Naive thymus-derived CD4-positive, alpha-beta T cell (primary cell): ENCODE measurements around the gene DYSF. TPM values are rescaled to one million over a fixed set of nuclear protein-coding genes. Genes with fewer than 3 reads are reported as not detected.
A peak's percentile ranks its signal among the peaks of the same experiment; 100 is the strongest.

Source experiments
- ATAC-seq: fragments of 150-1000 bp; cut with Tn5 transposase; 2 replicates; pipeline ENCODE4 v1.10.0; 2021; ENCODE audit warnings: mild to moderate bottlenecking, moderate library complexity
- CTCF ChIA-PET: fragments of 350-600 bp; sonication (Branson Sonifier 250); formaldehyde crosslinking; loops from one replicate; lab custom pipeline; 2021; ENCODE audit warnings: antibody characterized with exemption; lab: Charles Lee
- POLR2A ChIA-PET: fragments of 350-600 bp; sonication (Branson Sonifier 250); formaldehyde crosslinking; loops from one replicate; lab custom pipeline; 2021; ENCODE audit warnings: antibody characterized with exemption, inconsistent platforms; lab: Charles Lee
- DNase-seq, 9 donors: peaks; one replicate each; pipeline versions ENCODE4 v3.0.0 to v3.0.0-alpha.2; 2020 to 2022; ENCODE audit warnings: mixed read lengths in 1 of 9
- H3K27ac ChIP-seq: one replicate; pipeline ENCODE4 v1.7.0; 2013; ENCODE audit warnings: mild to moderate bottlenecking, low read depth, low read length, moderate library complexity
- H3K27me3 ChIP-seq, 2 donors: one replicate each; pipeline ENCODE4 v1.7.0; 2013; ENCODE audit warnings: low read length in 2 of 2, mild to moderate bottlenecking in 2 of 2, moderate library complexity in 2 of 2; ENCODE audit not compliant: control insufficient read depth in 2 of 2, insufficient read depth in 2 of 2
- H3K36me3 ChIP-seq, 3 experiments: 1 replicate in 2 of 3; 2 replicates in 1 of 3; pipeline ENCODE4 v1.7.0; 2013; ENCODE audit warnings: low read length in 3 of 3, mild to moderate bottlenecking in 3 of 3, moderate library complexity in 1 of 3; ENCODE audit not compliant: insufficient read depth in 3 of 3, control insufficient read depth in 2 of 3
- H3K4me1 ChIP-seq, 2 donors: one replicate each; pipeline ENCODE4 v1.7.0; 2013; ENCODE audit warnings: low read length in 2 of 2, mild to moderate bottlenecking in 2 of 2, moderate library complexity in 1 of 2; ENCODE audit not compliant: control insufficient read depth in 2 of 2, insufficient read depth in 2 of 2
- H3K4me3 ChIP-seq: 2 replicates; pipeline ENCODE4 v1.7.0; 2013; ENCODE audit warnings: mild to moderate bottlenecking, low read length
- H3K9me3 ChIP-seq, 3 experiments: 1 replicate in 2 of 3; 2 replicates in 1 of 3; pipeline ENCODE4 v1.7.0; 2013; ENCODE audit warnings: low read length in 3 of 3; ENCODE audit not compliant: control insufficient read depth in 2 of 3
- H3K27ac Mint-ChIP-seq, 9 donors: one replicate each; pipeline ENCODE4 v1.8.0; 2020 to 2022; ENCODE audit warnings: mixed read lengths in 9 of 9, mild to moderate bottlenecking in 8 of 9, moderate library complexity in 5 of 9, inconsistent platforms in 2 of 9
- H3K27me3 Mint-ChIP-seq, 5 donors: one replicate each; pipeline ENCODE4 v1.8.0; 2021 to 2022; ENCODE audit warnings: mixed read lengths in 5 of 5, mild to moderate bottlenecking in 1 of 5
- H3K36me3 Mint-ChIP-seq, 5 donors: one replicate each; pipeline ENCODE4 v1.8.0; 2020 to 2022; ENCODE audit warnings: mixed read lengths in 5 of 5, mild to moderate bottlenecking in 3 of 5, inconsistent platforms in 1 of 5
- H3K4me1 Mint-ChIP-seq, 7 donors: one replicate each; pipeline ENCODE4 v1.8.0; 2020 to 2022; ENCODE audit warnings: mixed read lengths in 7 of 7, mild to moderate bottlenecking in 3 of 7, inconsistent platforms in 1 of 7
- H3K4me3 Mint-ChIP-seq, 10 donors: one replicate each; pipeline ENCODE4 v1.8.0; 2020 to 2022; ENCODE audit warnings: mild to moderate bottlenecking in 10 of 10, mixed read lengths in 10 of 10, moderate library complexity in 6 of 10, inconsistent platforms in 2 of 10
- H3K9me3 Mint-ChIP-seq, 11 donors: one replicate each; pipeline ENCODE4 v1.8.0; 2020 to 2022; ENCODE audit warnings: mixed read lengths in 11 of 11, mild to moderate bottlenecking in 4 of 11, inconsistent platforms in 1 of 11, moderate library complexity in 1 of 11
- intact Hi-C, 2 donors: fragments of 100-400 bp; cut with micrococcal nuclease; formaldehyde crosslinking; loops; one replicate each; pipeline ENCODE4 v1.15.1; 2023
- polyA plus RNA-seq, 2 donors: library from polyadenylated mRNA; unstranded; fragments of 300-500 nt; fragmentation: Illumina TruSeq; gene quantifications; one replicate each; pipeline ENCODE4 v1.2.3, GENCODE V29; 2021
- total RNA-seq, 6 experiments: library from RNA in 5 of 6; stranded (reverse) in 5 of 6; gene quantifications; 1 replicate in 5 of 6; 2 replicates in 1 of 6; pipeline ENCODE4 v1.2.3 and lab custom pipeline; 2021 to 2026

The DYSF gene
- total and polyA plus RNA-seq, 7 experiments from 2014 or later: 0.14 to 28.2 (median 0.32) TPM; not detected in 2

- no peaks in the 10 kb centered on the region for H3K27me3 ChIP-seq
- Mint-ChIP-seq H3K36me3 (no peaks in the 10 kb centered on the region), H3K4me3 (no peak overlapping the region), H3K9me3 (peaks cover 0 to 5% (median 0%) of the 10 kb centered on the region in 11 donors), H3K4me1 (no peaks in the 10 kb centered on the region), H3K27ac (no peak overlapping the region), H3K27me3 (no peaks in the 10 kb centered on the region)
- no peak for DNase-seq
- no peak for ATAC-seq
- no peak overlapping the region for H3K4me3 ChIP-seq
- H3K27ac ChIP-seq: no peak overlapping the region
- ChIA-PET CTCF (interaction anchor here (10.5 kb wide), 1 partner anchor 205 kb away, joined by 144 read pairs; no protein-coding TSS in a partner anchor), POLR2A (no interaction called here)
- no peaks in the 10 kb centered on the region for H3K4me1 ChIP-seq
- intact Hi-C loops: no loop called here
- H3K36me3 ChIP-seq: no peaks in the 10 kb centered on the region
- H3K9me3 ChIP-seq: no peaks in the 10 kb centered on the region
Observed at GRCh38 chr2:71504611-71505010, 51.2 kb downstream of the DYSF start.

- no peak for ATAC-seq
- Histone ChIP-seq H3K27ac (no peak overlapping the region), H3K4me1 (no peaks in the 10 kb centered on the region), H3K36me3 (no peaks in the 10 kb centered on the region), H3K27me3 (no peaks in the 10 kb centered on the region), H3K4me3 (no peak overlapping the region), H3K9me3 (no peaks in the 10 kb centered on the region)
- Mint-ChIP-seq H3K9me3 (peaks cover 0 to 5% (median 0%) of the 10 kb centered on the region in 11 donors), H3K27ac (no peak overlapping the region), H3K36me3 (no peaks in the 10 kb centered on the region), H3K4me1 (peaks cover 0 to 3% (median 0%) of the 10 kb centered on the region in 7 donors), H3K27me3 (peaks cover 0 to 3% (median 0%) of the 10 kb centered on the region in 5 donors), H3K4me3 (no peak overlapping the region)
- DNase-seq: no peak
- CTCF ChIA-PET: interaction anchor here (10.5 kb wide), 1 partner anchor 206 kb away, joined by 144 read pairs; no protein-coding TSS in a partner anchor
- POLR2A ChIA-PET: no interaction called here
- intact Hi-C loops: no loop called here
Observed at GRCh38 chr2:71505086-71505769, 51.9 kb downstream of the DYSF start.

GRCh38 chr2:71505770-71506140 lies 52.4 kb downstream of the DYSF start:
- Mint-ChIP-seq H3K4me3 (no peak overlapping the region), H3K36me3 (no peaks in the 10 kb centered on the region), H3K4me1 (peaks cover 0 to 3% (median 0%) of the 10 kb centered on the region in 7 donors), H3K9me3 (peaks cover 0 to 5% (median 0%) of the 10 kb centered on the region in 11 donors), H3K27ac (no peak overlapping the region), H3K27me3 (peaks cover 0 to 5% (median 0%) of the 10 kb centered on the region in 5 donors)
- POLR2A ChIA-PET: no interaction called here
- Histone ChIP-seq H3K36me3 (no peaks in the 10 kb centered on the region), H3K27ac (no peak overlapping the region), H3K4me1 (no peaks in the 10 kb centered on the region), H3K9me3 (no peaks in the 10 kb centered on the region), H3K27me3 (no peaks in the 10 kb centered on the region), H3K4me3 (no peak overlapping the region)
- DNase-seq (no peak), ATAC-seq (no peak)
- intact Hi-C loops: no loop called here
- CTCF ChIA-PET: interaction anchor here (0.5 to 10.5 kb wide), 2 partner anchors 207 to 1924 kb away, joined by 6 to 144 read pairs; no protein-coding TSS in a partner anchor

- DNase-seq (no peak), ATAC-seq (no peak)
- Histone ChIP-seq H3K4me3 (no peak overlapping the region), H3K36me3 (no peaks in the 10 kb centered on the region), H3K9me3 (no peaks in the 10 kb centered on the region), H3K27ac (no peak overlapping the region), H3K4me1 (no peaks in the 10 kb centered on the region), H3K27me3 (no peaks in the 10 kb centered on the region)
- CTCF ChIA-PET: interaction anchor here (0.5 to 10.5 kb wide), 5 partner anchors 29 to 1924 kb away, joined by 3 to 144 read pairs (median 4); partner anchors contain the start of gene ZNF638
- POLR2A ChIA-PET: no interaction called here
- intact Hi-C loops: no loop called here
- Mint-ChIP-seq H3K4me1 (peaks cover 0 to 3% (median 0%) of the 10 kb centered on the region in 7 donors), H3K4me3 (no peak overlapping the region), H3K36me3 (no peaks in the 10 kb centered on the region), H3K27me3 (peaks cover 0 to 5% (median 0%) of the 10 kb centered on the region in 5 donors), H3K27ac (no peak overlapping the region), H3K9me3 (peaks cover 0 to 3% (median 0%) of the 10 kb centered on the region in 11 donors)
Observed at GRCh38 chr2:71506222-71507153, 53.1 kb downstream of the DYSF start.

GRCh38 chr2:71507476-71507875 lies 54.1 kb downstream of the DYSF start:
- ATAC-seq (no peak), DNase-seq (no peak)
- no peaks in the 10 kb centered on the region for H3K9me3 ChIP-seq
- Mint-ChIP-seq H3K27ac (no peak overlapping the region), H3K4me3 (no peak overlapping the region), H3K4me1 (peaks cover 0 to 3% (median 0%) of the 10 kb centered on the region in 7 donors), H3K9me3 (peaks cover 0 to 3% (median 0%) of the 10 kb centered on the region in 11 donors), H3K36me3 (no peaks in the 10 kb centered on the region), H3K27me3 (peaks cover 0 to 5% (median 0%) of the 10 kb centered on the region in 5 donors)
- ChIA-PET CTCF (interaction anchor here (0.6 to 10.5 kb wide), 4 partner anchors 19 to 208 kb away, joined by 3 to 144 read pairs (median 4); partner anchors contain the start of gene ZNF638), POLR2A (no interaction called here)
- no peaks in the 10 kb centered on the region for H3K27me3 ChIP-seq
- no peaks in the 10 kb centered on the region for H3K36me3 ChIP-seq
- intact Hi-C loops: no loop called here
- H3K4me3 ChIP-seq: no peak overlapping the region
- H3K4me1 ChIP-seq: no peaks in the 10 kb centered on the region
- H3K27ac ChIP-seq: no peak overlapping the region

GRCh38 chr2:71510196-71510807 lies 56.9 kb downstream of the DYSF start:
- ChIA-PET CTCF (interaction anchor here (0.7 to 10.5 kb wide), 8 partner anchors 179 to 1432 kb away, joined by 3 to 144 read pairs (median 4); partner anchors contain the start of gene ZNF638), POLR2A (interaction anchor here (1.1 kb wide), 1 partner anchor 210 kb away, joined by 4 read pairs; no protein-coding TSS in a partner anchor)
- Histone ChIP-seq H3K4me1 (no peaks in the 10 kb centered on the region), H3K9me3 (no peaks in the 10 kb centered on the region), H3K27me3 (no peaks in the 10 kb centered on the region), H3K4me3 (no peak overlapping the region), H3K27ac (no peak overlapping the region), H3K36me3 (no peaks in the 10 kb centered on the region)
- H3K4me3 Mint-ChIP-seq: no peak overlapping the region
- intact Hi-C loops: loop anchor here (1.0 to 2.0 kb wide), 4 partner anchors 50 to 487 kb away; no protein-coding TSS in a partner anchor
- H3K27me3 Mint-ChIP-seq: peaks cover 0 to 5% (median 2%) of the 10 kb centered on the region in 5 donors
- ATAC-seq (peak; percentile 65), DNase-seq (peak; percentile 42 to 72 (median 66))
- H3K9me3 Mint-ChIP-seq: peaks cover 0 to 3% (median 0%) of the 10 kb centered on the region in 11 donors
- no peaks in the 10 kb centered on the region for H3K36me3 Mint-ChIP-seq
- no peak overlapping the region for H3K27ac Mint-ChIP-seq
- H3K4me1 Mint-ChIP-seq: peaks cover 0 to 3% (median 0%) of the 10 kb centered on the region in 7 donors
